H9 (cell line): Measurements from ENCODE around the gene SECTM1. TPM values are rescaled to one million over a fixed set of nuclear protein-coding genes. Genes with fewer than 3 reads are reported as not detected.

Experiments used
- DNase-seq: peaks from one replicate; pipeline ENCODE4 v3.0.0-alpha.2; 2017
- H2AFZ ChIP-seq: one replicate; pipeline ENCODE4 v1.6.1; 2013; ENCODE audit warnings: mild to moderate bottlenecking, low read length, control low read depth, moderate library complexity
- H2AK5ac ChIP-seq: 2 replicates; pipeline ENCODE4 v1.6.1; 2013; ENCODE audit warnings: low read length, control low read depth, mixed read lengths; ENCODE audit not compliant: insufficient read length
- H2BK120ac ChIP-seq: one replicate; pipeline ENCODE4 v1.6.1; 2013; ENCODE audit warnings: low read depth, mild to moderate bottlenecking, low read length, control low read depth, inconsistent platforms; ENCODE audit not compliant: poor library complexity, severe bottlenecking
- H2BK12ac ChIP-seq: 2 replicates; pipeline ENCODE4 v1.6.1; 2013; ENCODE audit warnings: low read length, control low read depth, mixed read lengths, low read depth; ENCODE audit not compliant: insufficient read length
- H2BK15ac ChIP-seq: 2 replicates; pipeline ENCODE4 v1.6.1; 2013; ENCODE audit warnings: low read depth, low read length, control low read depth
- H2BK20ac ChIP-seq: one replicate; pipeline ENCODE4 v1.6.1; 2013; ENCODE audit warnings: low read depth, mild to moderate bottlenecking, low read length, control low read depth, inconsistent platforms; ENCODE audit not compliant: poor library complexity, severe bottlenecking
- H2BK5ac ChIP-seq: 2 replicates; pipeline ENCODE4 v1.6.1; 2013; ENCODE audit warnings: low read length, control low read depth, mixed read lengths; ENCODE audit not compliant: insufficient read length
- H3K14ac ChIP-seq: 2 replicates; pipeline ENCODE4 v1.6.1; 2013; ENCODE audit warnings: low read length, control low read depth; ENCODE audit not compliant: insufficient read depth
- H3K18ac ChIP-seq: 2 replicates; pipeline ENCODE4 v1.6.1; 2013; ENCODE audit warnings: low read depth, mild to moderate bottlenecking, mixed read lengths, low read length, control low read depth; ENCODE audit not compliant: insufficient read length
- H3K23ac ChIP-seq: 2 replicates; pipeline ENCODE4 v1.6.1; 2013; ENCODE audit warnings: low read length, control low read depth, mixed read lengths, low read depth; ENCODE audit not compliant: insufficient read length
- H3K23me2 ChIP-seq: 2 replicates; pipeline ENCODE4 v1.6.1; 2013; ENCODE audit warnings: low read depth, mild to moderate bottlenecking, mixed read lengths, low read length, control low read depth; ENCODE audit not compliant: insufficient read length, poor library complexity, severe bottlenecking
- H3K27ac ChIP-seq: 2 replicates; pipeline ENCODE4 v1.5.1; 2013; ENCODE audit warnings: low read length, control low read depth, mixed read lengths, low read depth; ENCODE audit not compliant: insufficient read length
- H3K27me3 ChIP-seq: 2 replicates; pipeline ENCODE4 v1.6.1; 2013; ENCODE audit warnings: low read length, control low read depth, inconsistent platforms; ENCODE audit not compliant: insufficient read depth
- H3K4ac ChIP-seq: 2 replicates; pipeline ENCODE4 v1.6.1; 2013; ENCODE audit warnings: low read depth, mild to moderate bottlenecking, control low read depth, inconsistent platforms, low read length, moderate library complexity
- H3K4me1 ChIP-seq: 2 replicates; pipeline ENCODE4 v1.6.1; 2013; ENCODE audit warnings: low read length, control low read depth, inconsistent platforms; ENCODE audit not compliant: insufficient read depth
- H3K4me2 ChIP-seq: 2 replicates; pipeline ENCODE4 v1.6.1; 2013; ENCODE audit warnings: low read length, control low read depth, mixed read lengths; ENCODE audit not compliant: insufficient read length, insufficient read depth
- H3K56ac ChIP-seq: 2 replicates; pipeline ENCODE4 v1.6.1; 2013; ENCODE audit warnings: low read depth, mild to moderate bottlenecking, mixed read lengths, low read length, control low read depth; ENCODE audit not compliant: insufficient read length
- H3K79me1 ChIP-seq: 2 replicates; pipeline ENCODE4 v1.6.1; 2013; ENCODE audit warnings: low read depth, mild to moderate bottlenecking, moderate library complexity, low read length, control low read depth, inconsistent platforms; ENCODE audit not compliant: insufficient read depth, poor library complexity, severe bottlenecking
- H3K79me2 ChIP-seq: 2 replicates; pipeline ENCODE4 v1.6.1; 2013; ENCODE audit warnings: low read length, control low read depth, inconsistent platforms; ENCODE audit not compliant: insufficient read depth
- H3K9ac ChIP-seq: 2 replicates; pipeline ENCODE4 v1.6.1; 2013; ENCODE audit warnings: low read length, control low read depth, mixed read lengths; ENCODE audit not compliant: insufficient read length; ENCODE audit errors: extremely low read depth
- H3K9me3 ChIP-seq: one replicate; pipeline ENCODE4 v1.6.1; 2013; ENCODE audit warnings: low read depth, low read length, inconsistent platforms; ENCODE audit not compliant: control insufficient read depth
- H3T11ph ChIP-seq: one replicate; pipeline ENCODE4 v1.6.1; 2013; ENCODE audit warnings: mild to moderate bottlenecking, low read length, control low read depth, inconsistent platforms
- H4K20me1 ChIP-seq: one replicate; pipeline ENCODE4 v1.6.1; 2013; ENCODE audit not compliant: control insufficient read depth, insufficient read length, insufficient read depth
- H4K5ac ChIP-seq: 2 replicates; pipeline ENCODE4 v1.6.1; 2013; ENCODE audit warnings: low read depth, mild to moderate bottlenecking, mixed read lengths, low read length, control low read depth; ENCODE audit not compliant: insufficient read length
- H4K8ac ChIP-seq: replicated peaks from 2 replicates; pipeline ENCODE4 v1.6.1; 2013; ENCODE audit warnings: low read length, control low read depth, mixed read lengths, low read depth; ENCODE audit not compliant: insufficient read length
- H4K91ac ChIP-seq: 2 replicates; pipeline ENCODE4 v1.6.1; 2013; ENCODE audit warnings: low read depth, mild to moderate bottlenecking, moderate library complexity, mixed read lengths, low read length, control low read depth; ENCODE audit not compliant: insufficient read length
- H3K27ac Mint-ChIP-seq, 3 experiments: 2 replicates in 2 of 3; 3 replicates in 1 of 3; pipeline ENCODE4 v1.8.0; 2020 to 2021; ENCODE audit warnings: mixed read lengths in 3 of 3, mild to moderate bottlenecking in 1 of 3, moderate library complexity in 1 of 3
- H3K27me3 Mint-ChIP-seq: 2 replicates; pipeline ENCODE4 v1.8.0; 2021; ENCODE audit warnings: low read depth, mild to moderate bottlenecking, moderate library complexity, mixed read lengths
- H3K36me3 Mint-ChIP-seq, 3 experiments: 2 replicates in 2 of 3; 3 replicates in 1 of 3; pipeline ENCODE4 v1.8.0; 2020 to 2021; ENCODE audit warnings: low read depth in 3 of 3, mixed read lengths in 3 of 3; ENCODE audit not compliant: insufficient read depth in 1 of 3
- H3K4me1 Mint-ChIP-seq, 2 experiments: 2 replicates each; pipeline ENCODE4 v1.8.0; 2020; ENCODE audit warnings: mixed read lengths in 2 of 2
- H3K4me3 Mint-ChIP-seq, 2 experiments: 2 replicates in 1 of 2; 3 replicates in 1 of 2; pipeline ENCODE4 v1.8.0; 2020 to 2021; ENCODE audit warnings: mild to moderate bottlenecking in 2 of 2, mixed read lengths in 2 of 2, moderate library complexity in 1 of 2
- H3K9me3 Mint-ChIP-seq, 2 experiments: 2 replicates in 1 of 2; 3 replicates in 1 of 2; pipeline ENCODE4 v1.8.0; 2020; ENCODE audit warnings: mild to moderate bottlenecking in 2 of 2, mixed read lengths in 2 of 2, moderate library complexity in 1 of 2
- WGBS: extraction: QIAGEN DNeasy Blood & Tissue Kit; methylation state at CpG from one replicate; pipeline ENCODE4 v1.1.7; 2013; ENCODE audit warnings: missing lambda C conversion rate, low lambda C conversion rate, mixed read lengths; ENCODE audit not compliant: insufficient read length; ENCODE audit errors: extremely low coverage; 5-methylcytosine and 5-hydroxymethylcytosine counted together
- total RNA-seq: library from RNA; stranded (reverse); gene quantifications from 2 replicates; pipeline ENCODE4 v1.2.1, GENCODE V29; 2021
- TF ChIP-seq, protein P1 (sequence below): fragments of 200-600 bp; sonication (generic); conservative IDR thresholded peaks from 3 replicates; pipeline ENCODE4 v1.8.0; 2021; ENCODE audit warnings: antibody characterized with exemption, mild to moderate bottlenecking

The SECTM1 gene
- total RNA-seq, 1 experiment from 2014 or later, result 0.28 TPM

DNA sequence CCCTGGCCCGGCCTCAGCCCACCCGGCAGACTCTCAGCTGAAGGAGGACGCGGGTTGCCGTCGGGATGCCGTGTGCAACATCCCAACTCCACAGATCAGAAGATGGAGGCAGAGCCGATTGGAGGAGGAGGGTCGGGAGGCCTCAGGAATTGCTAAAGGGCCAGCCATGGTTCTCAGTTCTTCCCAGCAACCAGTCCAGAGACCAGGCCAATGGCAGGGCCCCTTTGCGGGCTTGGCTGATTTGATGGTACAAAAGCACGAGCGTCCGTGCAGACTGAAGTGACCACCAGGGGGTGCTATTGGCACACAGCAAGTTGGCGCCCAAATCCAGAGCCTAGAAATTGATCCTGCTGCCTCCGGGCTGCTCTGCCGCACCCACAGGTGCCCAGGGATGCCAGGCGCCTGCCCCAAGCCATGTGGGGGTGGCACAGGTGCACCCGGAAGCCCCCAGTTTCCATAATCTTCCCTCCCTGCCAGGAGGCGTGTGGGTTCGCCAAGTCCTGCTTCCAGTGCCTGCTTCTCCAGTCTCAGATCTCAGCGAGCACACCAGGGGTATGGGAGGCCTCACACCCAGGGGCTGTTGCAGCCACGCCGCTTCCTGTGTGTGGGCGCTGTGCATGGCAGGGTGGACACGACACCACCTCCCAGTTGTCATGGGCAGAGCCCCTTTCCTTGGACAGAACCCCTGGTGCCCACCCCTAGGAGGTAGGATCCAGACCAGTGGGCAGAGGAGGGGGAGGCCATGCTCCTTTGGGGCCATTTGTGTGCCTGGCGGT is 18.3 kb upstream of the SECTM1 start:
- H3K56ac ChIP-seq, result no peak overlapping the region
- no CpG with 5 or more reads among the region's 26 CpGs for WGBS
- no peak overlapping the region for H3K27ac ChIP-seq
- H3K23me2 ChIP-seq, result no peaks in the 10 kb centered on the region
- H3K9ac ChIP-seq, result no peak overlapping the region
- no peak overlapping the region for H2BK5ac ChIP-seq
- Mint-ChIP-seq H3K36me3 (no peaks in the 10 kb centered on the region), H3K27me3 (peaks cover 7% of the 10 kb centered on the region), H3K4me3 (no peak overlapping the region), H3K4me1 (peaks cover 2 to 13% of the 10 kb centered on the region in 2 experiments), H3K9me3 (no peaks in the 10 kb centered on the region), H3K27ac (no peak overlapping the region)
- H3K79me2 ChIP-seq, result no peaks in the 10 kb centered on the region
- no peak overlapping the region for H2BK120ac ChIP-seq
- no peaks in the 10 kb centered on the region for H3K9me3 ChIP-seq
- no peak overlapping the region for H2BK12ac ChIP-seq
- no peak overlapping the region for H4K5ac ChIP-seq
- H3K4me1 ChIP-seq, result peaks cover 2% of the 10 kb centered on the region; the same call in 1 of the 2 replicates
- no peak overlapping the region for H3K23ac ChIP-seq
- H3K4ac ChIP-seq, result no peak overlapping the region
- H3K18ac ChIP-seq, result no peak overlapping the region
- no peak overlapping the region for H2AFZ ChIP-seq
- peak; percentile 96 for DNase-seq
- no peak overlapping the region for H2BK15ac ChIP-seq
- no peak overlapping the region for H4K91ac ChIP-seq
- no peak overlapping the region for H3K4me2 ChIP-seq
- H3K79me1 ChIP-seq, result no peaks in the 10 kb centered on the region
- no peak overlapping the region for H2AK5ac ChIP-seq
- no peaks in the 10 kb centered on the region for H4K20me1 ChIP-seq
- H3T11ph ChIP-seq, result no peak overlapping the region
- H3K27me3 ChIP-seq, result no peaks in the 10 kb centered on the region
- H2BK20ac ChIP-seq, result no peak overlapping the region
- no peak overlapping the region for H4K8ac ChIP-seq
- TF ChIP-seq, protein P1, sequence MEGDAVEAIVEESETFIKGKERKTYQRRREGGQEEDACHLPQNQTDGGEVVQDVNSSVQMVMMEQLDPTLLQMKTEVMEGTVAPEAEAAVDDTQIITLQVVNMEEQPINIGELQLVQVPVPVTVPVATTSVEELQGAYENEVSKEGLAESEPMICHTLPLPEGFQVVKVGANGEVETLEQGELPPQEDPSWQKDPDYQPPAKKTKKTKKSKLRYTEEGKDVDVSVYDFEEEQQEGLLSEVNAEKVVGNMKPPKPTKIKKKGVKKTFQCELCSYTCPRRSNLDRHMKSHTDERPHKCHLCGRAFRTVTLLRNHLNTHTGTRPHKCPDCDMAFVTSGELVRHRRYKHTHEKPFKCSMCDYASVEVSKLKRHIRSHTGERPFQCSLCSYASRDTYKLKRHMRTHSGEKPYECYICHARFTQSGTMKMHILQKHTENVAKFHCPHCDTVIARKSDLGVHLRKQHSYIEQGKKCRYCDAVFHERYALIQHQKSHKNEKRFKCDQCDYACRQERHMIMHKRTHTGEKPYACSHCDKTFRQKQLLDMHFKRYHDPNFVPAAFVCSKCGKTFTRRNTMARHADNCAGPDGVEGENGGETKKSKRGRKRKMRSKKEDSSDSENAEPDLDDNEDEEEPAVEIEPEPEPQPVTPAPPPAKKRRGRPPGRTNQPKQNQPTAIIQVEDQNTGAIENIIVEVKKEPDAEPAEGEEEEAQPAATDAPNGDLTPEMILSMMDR, result peak; percentile 99
- no peak overlapping the region for H3K14ac ChIP-seq
